Measurements from ENCODE around the gene CIB4. TPM values are rescaled to one million over a fixed set of nuclear protein-coding genes. Genes with fewer than 3 reads are reported as not detected.

CIB4 gene
- polyA plus RNA-seq, 10 donors = not detected

DNA sequence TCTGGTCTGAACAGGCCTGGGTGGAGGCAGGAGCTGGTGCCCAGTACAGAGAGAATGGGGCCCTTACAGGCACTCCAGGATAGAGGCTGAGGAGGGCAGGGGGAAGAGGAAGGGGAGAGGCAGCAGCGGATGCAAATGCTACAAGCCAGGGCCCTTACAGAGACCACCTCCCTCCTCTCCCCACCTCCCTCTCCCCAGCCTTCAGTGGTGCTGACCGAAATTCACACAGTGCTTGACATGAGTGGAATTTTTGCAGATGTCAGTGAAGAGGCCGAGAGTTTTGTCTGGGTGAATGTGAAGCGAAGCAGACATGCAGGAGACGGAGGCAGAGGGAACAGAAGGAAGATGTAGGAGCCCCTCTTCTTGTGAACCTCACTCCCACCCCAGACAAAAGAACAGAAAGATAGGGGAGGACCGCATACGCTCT lies 31.9 kb downstream of the CIB4 start:
- DNase-seq = no peak

DNA sequence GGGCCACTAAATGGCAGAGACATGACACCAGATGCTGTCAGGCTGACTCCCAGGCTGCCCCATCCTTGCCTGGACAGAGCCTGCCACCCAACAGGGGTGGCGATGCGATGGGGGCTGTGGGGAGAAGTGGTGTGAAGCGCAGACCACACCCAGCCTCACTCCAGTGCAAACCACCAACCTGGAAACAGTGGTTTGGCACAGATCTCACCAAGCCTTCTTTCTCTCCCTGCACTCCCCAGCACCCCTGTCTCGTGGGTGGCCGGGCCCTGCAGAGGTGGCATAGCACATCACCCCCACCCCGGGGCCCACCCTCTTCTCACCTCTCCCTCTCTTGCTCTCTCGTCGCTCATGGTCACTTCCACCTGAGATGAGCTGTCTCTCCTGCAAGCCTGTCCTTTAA lies 32.6 kb downstream of the CIB4 start:
- no peak for DNase-seq

DNA sequence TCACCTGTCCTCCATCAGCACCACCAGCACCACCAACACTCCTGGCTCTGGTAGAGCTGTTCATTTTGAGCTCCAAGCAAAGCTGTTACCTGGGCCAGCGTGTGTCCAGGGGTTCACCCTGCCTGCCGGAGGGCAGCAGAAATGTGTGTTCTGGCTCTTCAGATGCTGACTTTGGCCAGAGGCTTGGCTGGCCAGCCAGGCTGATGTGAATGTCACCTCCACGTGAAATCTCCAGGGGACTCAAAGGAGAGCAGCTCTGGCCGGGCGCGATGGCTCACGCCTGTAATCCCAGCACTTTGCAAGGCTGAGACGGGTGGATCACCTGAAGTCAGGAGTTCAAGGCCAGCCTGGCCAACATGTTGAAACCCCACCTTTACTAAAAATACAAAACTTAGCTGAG lies 33.5 kb downstream of the CIB4 start:
- DNase-seq = no peak

- no peak for DNase-seq
Measured at GRCh38 chr2:26606847-26607190, 34.3 kb downstream of the CIB4 start.

DNA sequence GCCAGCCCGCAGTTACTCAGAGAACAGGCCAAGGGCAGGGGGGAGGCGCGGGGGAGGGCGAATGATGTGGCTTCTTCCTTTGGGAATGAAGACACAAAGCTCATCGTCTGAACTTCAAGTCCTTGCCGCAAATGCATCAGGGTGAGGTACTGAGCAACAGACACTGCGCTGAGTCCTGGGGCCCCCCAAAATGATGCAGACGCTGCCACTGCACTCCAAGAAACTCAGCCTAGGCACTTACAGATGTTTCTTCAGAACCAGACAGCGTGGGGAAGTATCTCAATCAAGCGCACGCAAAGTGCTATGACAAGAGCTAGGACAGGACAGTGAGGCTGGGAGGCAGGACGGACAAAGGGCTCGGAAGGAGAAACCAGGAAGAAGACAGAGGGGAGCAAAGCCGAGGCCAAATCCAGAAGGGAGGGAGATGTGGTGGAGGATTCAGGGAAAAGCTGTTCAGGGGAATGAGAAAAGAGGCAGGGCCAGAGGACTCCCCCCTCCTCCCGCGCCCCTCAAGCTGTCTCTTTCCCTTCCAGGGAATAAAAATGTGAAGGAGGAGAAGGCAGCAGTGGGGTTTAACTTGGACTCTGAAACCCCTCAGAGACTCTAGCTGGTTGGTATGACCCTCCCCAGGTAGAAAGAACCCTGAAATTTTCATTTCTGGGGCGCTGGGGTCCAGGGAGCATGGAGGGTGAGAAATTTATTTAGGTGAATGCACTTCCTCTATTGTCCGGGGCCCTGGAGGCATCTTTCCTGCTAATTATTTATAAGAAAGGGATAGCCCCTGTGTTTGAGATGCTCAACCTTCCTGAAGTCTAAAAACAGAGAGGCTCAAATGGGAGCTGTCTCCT lies 34.9 kb downstream of the CIB4 start:
- no peak for DNase-seq

- peak; percentile 20 to 67 (median 52) for DNase-seq
Measured at GRCh38 chr2:26605195-26605998, 35.8 kb downstream of the CIB4 start.

DNA sequence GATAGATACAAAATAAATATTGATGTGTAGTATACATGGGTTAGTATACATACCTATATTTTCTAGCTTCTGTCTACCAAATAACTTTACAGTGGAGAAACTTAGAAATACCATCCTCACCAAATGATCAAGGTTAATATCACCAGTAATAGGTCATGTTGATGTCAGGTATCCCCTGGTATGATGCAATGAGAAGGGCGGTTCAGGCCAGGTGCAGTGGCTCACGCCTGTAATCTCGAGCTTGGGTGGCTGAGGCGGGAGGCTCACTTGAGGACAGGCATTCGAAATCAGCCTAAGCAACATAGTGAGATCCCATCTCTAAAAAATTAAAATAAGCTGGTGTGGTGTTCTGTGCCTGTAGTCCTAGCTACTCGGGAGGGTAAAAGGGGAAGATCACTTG lies 38.6 kb downstream of the CIB4 start:
- no peak for DNase-seq

GRCh38 chr2:26599387-26599786 lies 41.8 kb downstream of the CIB4 start:
- no peak for DNase-seq

DNA sequence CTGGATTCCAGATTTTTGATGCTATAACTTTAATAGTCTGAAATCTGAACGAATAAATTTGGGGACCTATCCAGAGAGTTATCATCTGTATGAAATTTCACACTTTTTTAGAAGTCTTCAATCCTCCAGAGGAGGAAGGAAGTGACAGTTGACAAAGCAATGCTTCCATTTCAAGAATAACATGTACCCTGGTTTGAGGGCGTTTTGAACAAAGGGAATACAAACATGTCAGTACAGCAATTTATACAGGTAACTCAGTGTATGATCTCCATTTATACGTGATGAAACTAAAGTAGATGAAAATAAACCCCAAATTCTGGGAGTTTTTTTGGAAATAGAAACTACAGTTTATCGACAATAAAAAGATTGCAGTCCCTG lies 42.2 kb downstream of the CIB4 start:
- no peak for DNase-seq

DNA sequence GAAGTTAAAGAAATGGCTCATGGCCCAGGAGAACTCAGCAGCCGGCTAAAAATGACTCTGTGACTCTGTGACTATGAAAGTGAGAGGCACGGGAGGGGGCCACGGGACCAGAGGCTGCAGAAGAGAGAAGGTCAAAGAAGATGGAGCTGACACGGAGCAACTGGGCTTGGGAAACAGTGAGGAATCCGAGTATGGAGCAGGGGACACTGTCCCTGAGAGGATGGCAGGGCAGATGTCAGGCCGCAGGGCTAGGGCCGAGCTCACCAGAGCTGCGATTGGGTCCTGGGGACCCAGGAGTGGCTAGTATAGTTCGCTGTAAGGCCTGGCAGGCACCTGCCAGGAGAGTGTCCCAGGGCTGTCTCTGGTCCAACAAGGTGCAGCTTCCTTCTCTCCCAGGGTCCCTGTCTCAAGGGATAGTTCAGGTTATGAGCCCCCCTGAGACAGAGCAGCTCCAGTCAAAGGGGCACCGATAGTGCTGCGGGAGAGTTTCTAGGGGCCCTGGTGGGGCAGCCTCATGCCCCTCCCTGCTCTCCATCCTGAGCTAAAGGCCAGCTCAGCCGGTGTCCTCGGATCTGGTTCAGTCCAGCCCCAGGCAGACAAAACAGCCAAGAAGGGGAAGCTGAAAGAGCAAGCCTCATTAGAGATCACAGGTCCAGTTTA lies 42.7 kb downstream of the CIB4 start:
- DNase-seq = no peak

- DNase-seq = no peak
Measured at GRCh38 chr2:26597197-26597596, 44.0 kb downstream of the CIB4 start.

- DNase-seq = no peak
Measured at GRCh38 chr2:26595146-26595545, 46.0 kb downstream of the CIB4 start.

GRCh38 chr2:26591619-26592505 lies 49.3 kb downstream of the CIB4 start:
- DNase-seq = no peak

DNA sequence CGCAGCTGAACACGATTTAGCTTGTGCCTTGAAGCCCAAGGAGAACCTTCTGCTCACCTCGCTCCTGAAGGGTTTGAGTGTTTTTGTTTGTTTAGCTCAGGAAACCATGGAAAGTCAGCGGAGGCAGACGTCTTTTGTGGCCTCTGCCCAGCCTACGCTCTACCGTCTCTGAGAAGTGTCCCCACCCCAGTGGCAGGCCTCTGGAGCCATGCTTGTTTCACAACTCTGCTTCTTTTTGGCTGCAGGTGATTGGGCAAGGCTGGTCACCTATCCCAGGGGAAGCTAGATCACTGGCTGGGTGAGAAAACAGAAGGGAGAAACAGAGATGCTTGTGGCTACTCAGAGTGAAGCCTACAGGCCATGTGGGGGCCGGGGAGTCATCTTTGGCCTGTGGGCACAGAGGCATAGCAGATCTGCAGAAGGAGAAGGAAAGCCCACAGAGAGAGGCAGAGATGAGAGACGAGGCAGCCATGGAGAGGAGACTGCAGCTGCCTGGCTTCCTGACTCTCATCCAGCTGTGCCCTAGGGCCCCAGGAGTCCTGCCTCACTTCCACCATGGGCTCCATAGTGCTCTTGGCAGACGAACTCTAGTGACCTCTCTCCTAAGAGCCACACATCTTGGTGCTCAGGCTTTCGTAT lies 50.1 kb downstream of the CIB4 start:
- no peak for DNase-seq

GRCh38 chr2:26590508-26590907 lies 50.7 kb downstream of the CIB4 start:
- no peak for DNase-seq

GRCh38 chr2:26588576-26588975 lies 52.6 kb downstream of the CIB4 start:
- DNase-seq = no peak

GRCh38 chr2:26587994-26588393 lies 53.2 kb downstream of the CIB4 start:
- DNase-seq = no peak

- no peak for DNase-seq
Measured at GRCh38 chr2:26585966-26586365, 55.2 kb downstream of the CIB4 start.

GRCh38 chr2:26585100-26585499 lies 56.1 kb downstream of the CIB4 start:
- DNase-seq = no peak

DNA sequence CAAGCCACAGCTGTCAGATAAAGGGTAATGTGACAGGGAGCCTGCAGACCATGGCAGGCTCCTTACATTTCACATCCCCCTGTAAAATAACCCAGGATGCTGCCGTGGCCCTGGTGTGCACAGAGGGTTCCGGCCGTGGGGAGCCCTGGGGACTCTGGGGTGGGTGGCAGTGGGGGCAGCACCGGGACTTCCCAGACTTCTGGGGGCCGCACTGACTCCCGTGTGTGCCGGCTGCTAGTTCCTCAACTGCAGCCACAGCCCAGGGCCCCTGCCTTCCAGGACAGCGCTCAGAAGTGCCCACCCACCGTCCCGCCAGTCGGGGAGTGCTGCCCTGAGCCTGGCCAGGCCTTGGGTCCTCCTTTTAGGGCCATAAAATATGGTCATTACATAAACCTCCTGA lies 56.5 kb downstream of the CIB4 start:
- DNase-seq = no peak

GRCh38 chr2:26584191-26584590 lies 57.0 kb downstream of the CIB4 start:
- DNase-seq = no peak
